Measurements from ENCODE around the gene ARHGAP23.
"Not testable (repeated sequence)": the region's sequence is repeated elsewhere in the genome, so short reads cannot be mapped to it uniquely, and the experiment has no call there.

ARHGAP23 gene

GRCh38 chr17:38484242-38485145 lies 56.2 kb downstream of the ARHGAP23 start:
- DNase-seq (ENCODE audit: low read depth, low spot score), result peak; percentile 77

GRCh38 chr17:38485146-38485468 lies 56.8 kb downstream of the ARHGAP23 start:
- no peak for DNase-seq (ENCODE audit: low read depth, low spot score)

- not testable (repeated sequence) for DNase-seq (ENCODE audit: low read depth, low spot score)
Measured at GRCh38 chr17:38485681-38486298, 57.5 kb downstream of the ARHGAP23 start.

- DNase-seq (ENCODE audit: low read depth, low spot score), result not testable (repeated sequence)
Measured at GRCh38 chr17:38489774-38490173, 61.5 kb downstream of the ARHGAP23 start.

- not testable (repeated sequence) for DNase-seq (ENCODE audit: low read depth, low spot score)
Measured at GRCh38 chr17:38491346-38492066, 63.2 kb downstream of the ARHGAP23 start.

- peak; percentile 87 for DNase-seq (ENCODE audit: low read depth, low spot score)
Measured at GRCh38 chr17:38492067-38493040, 64.1 kb downstream of the ARHGAP23 start.

GRCh38 chr17:38494152-38494551 lies 65.9 kb downstream of the ARHGAP23 start:
- DNase-seq (ENCODE audit: low read depth, low spot score), result not testable (repeated sequence)

- DNase-seq (ENCODE audit: low read depth, low spot score), result not testable (repeated sequence)
Measured at GRCh38 chr17:38497656-38498055, 69.4 kb downstream of the ARHGAP23 start.

- DNase-seq (ENCODE audit: low read depth, low spot score), result no peak
Measured at GRCh38 chr17:38498353-38498752, 70.1 kb downstream of the ARHGAP23 start.

- DNase-seq (ENCODE audit: low read depth, low spot score), result not testable (repeated sequence)
Measured at GRCh38 chr17:38499230-38499629, 71.0 kb downstream of the ARHGAP23 start.

GRCh38 chr17:38501718-38502117 lies 73.5 kb downstream of the ARHGAP23 start:
- not testable (repeated sequence) for DNase-seq (ENCODE audit: low read depth, low spot score)

- DNase-seq (ENCODE audit: low read depth, low spot score), result peak; percentile 75
Measured at GRCh38 chr17:38503286-38503913, 75.1 kb downstream of the ARHGAP23 start.

- no peak for DNase-seq (ENCODE audit: low read depth, low spot score)
Measured at GRCh38 chr17:38504216-38504615, 76.0 kb downstream of the ARHGAP23 start.

- no peak for DNase-seq (ENCODE audit: low read depth, low spot score)
Measured at GRCh38 chr17:38507436-38507835, 79.2 kb downstream of the ARHGAP23 start.

- no peak for DNase-seq (ENCODE audit: low read depth, low spot score)
Measured at GRCh38 chr17:38507921-38508569, 79.8 kb downstream of the ARHGAP23 start.

GRCh38 chr17:38508570-38508950 lies 80.3 kb downstream of the ARHGAP23 start:
- DNase-seq (ENCODE audit: low read depth, low spot score), result peak; percentile 50

- peak; percentile 96 for DNase-seq (ENCODE audit: low read depth, low spot score)
Measured at GRCh38 chr17:38508954-38509771, 80.9 kb downstream of the ARHGAP23 start.

- DNase-seq (ENCODE audit: low read depth, low spot score), result peak; percentile 44
Measured at GRCh38 chr17:38509772-38510420, 81.6 kb downstream of the ARHGAP23 start.
